GM23248 (cell line): ENCODE measurements around the gene GLYAT.

ENCODE experiments used
- EZH2 ChIP-seq: fragments of 200-600 bp; sonication (generic); IDR thresholded peaks from 2 replicates; pipeline ENCODE4 v1.6.1; 2018; ENCODE audit warnings: antibody characterized with exemption, mild to moderate bottlenecking; ENCODE audit not compliant: insufficient read depth, poor library complexity, severe bottlenecking
- EZH2phosphoT487 ChIP-seq: fragments of 200-600 bp; sonication (generic); IDR thresholded peaks from 2 replicates; pipeline ENCODE4 v1.6.1; 2018; ENCODE audit warnings: antibody characterized with exemption, moderate library complexity, mild to moderate bottlenecking, low read depth; ENCODE audit not compliant: insufficient read depth

- TF ChIP-seq EZH2 (no peak), EZH2phosphoT487 (no peak)
Measured at GRCh38 chr11:58765078-58765477, 33.3 kb upstream of the GLYAT start.
